ENCODE results near the gene BDH1. TPM values are rescaled to one million over a fixed set of nuclear protein-coding genes. Genes with fewer than 3 reads are reported as not detected.

BDH1 gene
- total RNA-seq, 2 donors from 2014 or later: 2.3 to 9.1 TPM

DNA sequence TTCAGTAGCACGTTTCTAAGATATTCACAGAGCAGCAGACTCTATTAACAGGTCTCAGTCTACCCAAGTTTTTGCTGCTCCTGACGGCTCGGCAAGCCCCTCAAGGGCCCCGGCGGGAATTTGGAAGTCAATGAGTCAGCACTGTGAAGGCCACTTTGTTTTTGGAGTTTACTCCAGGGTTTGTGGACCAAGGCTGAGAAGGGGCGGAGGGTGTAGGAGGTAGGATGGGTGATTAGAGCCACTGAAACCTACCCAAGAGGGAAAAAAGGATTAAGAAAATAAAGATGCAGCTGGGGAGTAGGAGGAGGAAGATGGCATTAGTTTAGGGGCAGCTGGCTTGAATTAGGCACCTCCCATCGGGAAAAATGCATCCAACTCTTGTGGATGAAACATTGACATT is 87.6 kb downstream of the BDH1 start:
- Histone ChIP-seq H3K27ac (no peak overlapping the region), H3K4me1 (peaks cover 41% of the 10 kb centered on the region), H3K4me3 (no peak overlapping the region), H3K27me3 (no peaks in the 10 kb centered on the region), H3K36me3 (replicated peaks in 1 of 2; ENCODE audit: insufficient read depth in 1 of 2, low read depth in 2 of 2) (no peaks in the 10 kb centered on the region), H3K9me3 (no peaks in the 10 kb centered on the region)
- intact Hi-C loops (cut with DNase I): no loop called here
- DNase-seq (no peak), ATAC-seq (no peak)
- TF ChIP-seq POLR2A (IDR thresholded peaks at IDR 0.05): no peak
- TF ChIP-seq, protein P1, sequence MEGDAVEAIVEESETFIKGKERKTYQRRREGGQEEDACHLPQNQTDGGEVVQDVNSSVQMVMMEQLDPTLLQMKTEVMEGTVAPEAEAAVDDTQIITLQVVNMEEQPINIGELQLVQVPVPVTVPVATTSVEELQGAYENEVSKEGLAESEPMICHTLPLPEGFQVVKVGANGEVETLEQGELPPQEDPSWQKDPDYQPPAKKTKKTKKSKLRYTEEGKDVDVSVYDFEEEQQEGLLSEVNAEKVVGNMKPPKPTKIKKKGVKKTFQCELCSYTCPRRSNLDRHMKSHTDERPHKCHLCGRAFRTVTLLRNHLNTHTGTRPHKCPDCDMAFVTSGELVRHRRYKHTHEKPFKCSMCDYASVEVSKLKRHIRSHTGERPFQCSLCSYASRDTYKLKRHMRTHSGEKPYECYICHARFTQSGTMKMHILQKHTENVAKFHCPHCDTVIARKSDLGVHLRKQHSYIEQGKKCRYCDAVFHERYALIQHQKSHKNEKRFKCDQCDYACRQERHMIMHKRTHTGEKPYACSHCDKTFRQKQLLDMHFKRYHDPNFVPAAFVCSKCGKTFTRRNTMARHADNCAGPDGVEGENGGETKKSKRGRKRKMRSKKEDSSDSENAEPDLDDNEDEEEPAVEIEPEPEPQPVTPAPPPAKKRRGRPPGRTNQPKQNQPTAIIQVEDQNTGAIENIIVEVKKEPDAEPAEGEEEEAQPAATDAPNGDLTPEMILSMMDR (IDR thresholded peaks at IDR 0.05): no peak
- WGBS, 2 donors: 93 to 94% methylated on average over 7 of the region's 7 CpGs

DNA sequence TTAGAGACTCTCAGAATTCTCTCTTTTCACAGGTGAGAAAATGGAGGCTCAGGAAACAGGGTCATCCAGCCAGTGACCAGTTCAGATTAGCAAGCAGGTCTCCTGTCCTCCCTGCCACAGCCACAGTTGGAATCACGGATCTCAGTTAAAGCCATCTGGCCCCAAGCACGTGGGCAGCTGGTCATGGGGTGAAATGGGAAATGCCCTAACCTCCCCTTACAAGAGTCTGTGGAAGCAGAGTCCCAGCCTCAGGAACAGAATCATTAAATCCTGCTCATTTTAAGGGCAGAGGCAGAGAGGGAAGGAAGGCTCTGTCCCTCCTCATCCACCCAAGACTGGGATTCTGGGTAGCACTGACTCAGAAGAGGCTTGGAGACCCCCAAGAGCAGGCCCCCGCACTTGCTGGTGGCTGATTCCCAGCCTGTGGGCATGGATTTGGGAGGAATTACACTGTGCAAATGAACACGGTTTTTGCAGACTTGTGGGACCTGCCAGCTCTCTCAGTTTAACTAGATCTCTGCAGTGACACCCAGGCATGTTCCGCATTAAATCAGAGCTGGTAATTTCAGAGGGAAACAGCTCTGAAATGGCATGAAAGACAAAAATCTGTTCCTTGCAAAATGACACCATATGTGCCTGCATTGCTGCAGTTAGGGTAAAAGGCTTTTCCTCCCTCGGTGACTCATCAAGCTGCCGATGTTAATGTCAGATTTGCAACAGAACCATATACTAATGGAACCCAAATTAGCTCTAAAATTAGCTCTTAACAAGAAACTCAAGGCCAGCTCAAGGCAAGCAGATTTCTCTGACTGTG is 89.0 kb downstream of the BDH1 start:
- H3K36me3 ChIP-seq (replicated peaks in 1 of 2; ENCODE audit: insufficient read depth in 1 of 2, low read depth in 2 of 2): no peaks in the 10 kb centered on the region
- intact Hi-C loops (cut with DNase I): no loop called here
- no peak for TF ChIP-seq POLR2A (IDR thresholded peaks at IDR 0.05)
- TF ChIP-seq, protein P1 (IDR thresholded peaks at IDR 0.05): no peak
- H3K9me3 ChIP-seq: no peaks in the 10 kb centered on the region
- 35 to 36% methylated on average over 7 of the region's 7 CpGs for WGBS, 2 donors
- no peaks in the 10 kb centered on the region for H3K27me3 ChIP-seq
- H3K27ac ChIP-seq: no peak overlapping the region
- ATAC-seq (no peak), DNase-seq (peak in 1 of 4 donors; percentile 15)
- H3K4me1 ChIP-seq: peaks cover 38% of the 10 kb centered on the region
- H3K4me3 ChIP-seq: no peak overlapping the region

DNA sequence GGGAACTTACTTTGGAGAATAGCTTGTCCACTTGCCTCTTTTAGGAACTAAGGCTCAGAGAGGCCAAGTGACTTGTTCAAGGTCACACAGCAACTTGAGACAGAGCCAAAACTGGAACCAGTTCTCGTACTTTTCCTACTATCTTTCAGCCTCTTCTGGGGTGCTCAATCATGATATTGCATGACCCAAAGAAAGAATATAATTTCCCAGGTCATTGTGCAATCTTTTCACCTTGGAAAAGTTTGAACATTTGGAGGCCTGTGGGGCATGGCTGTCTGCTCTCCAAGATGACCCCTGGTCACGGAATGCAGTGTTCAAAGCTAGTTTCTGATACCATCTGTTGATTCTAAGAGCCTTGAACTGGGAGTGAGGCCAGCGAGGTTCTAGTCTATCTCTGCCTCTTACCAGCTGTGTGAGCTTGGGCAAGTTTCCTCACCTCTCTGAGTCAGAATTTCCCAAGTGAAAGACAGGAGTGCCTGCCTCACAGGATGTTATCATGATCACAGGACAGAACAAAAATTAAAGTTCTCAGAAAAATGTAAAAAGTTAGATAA is 89.7 kb downstream of the BDH1 start:
- Histone ChIP-seq H3K27ac (no peak overlapping the region), H3K9me3 (no peaks in the 10 kb centered on the region), H3K36me3 (replicated peaks in 1 of 2; ENCODE audit: insufficient read depth in 1 of 2, low read depth in 2 of 2) (no peaks in the 10 kb centered on the region), H3K4me1 (peaks cover 31% of the 10 kb centered on the region), H3K4me3 (no peak overlapping the region), H3K27me3 (no peaks in the 10 kb centered on the region)
- WGBS, 2 donors: 31 to 35% methylated on average over 3 of the region's 3 CpGs
- intact Hi-C loops (cut with DNase I): no loop called here
- ATAC-seq (peak; percentile 49), DNase-seq (peak in 3 of 4 donors; percentile 34 to 66 (median 36))
- TF ChIP-seq POLR2A (IDR thresholded peaks at IDR 0.05): no peak
- TF ChIP-seq, protein P1 (IDR thresholded peaks at IDR 0.05): no peak

DNA sequence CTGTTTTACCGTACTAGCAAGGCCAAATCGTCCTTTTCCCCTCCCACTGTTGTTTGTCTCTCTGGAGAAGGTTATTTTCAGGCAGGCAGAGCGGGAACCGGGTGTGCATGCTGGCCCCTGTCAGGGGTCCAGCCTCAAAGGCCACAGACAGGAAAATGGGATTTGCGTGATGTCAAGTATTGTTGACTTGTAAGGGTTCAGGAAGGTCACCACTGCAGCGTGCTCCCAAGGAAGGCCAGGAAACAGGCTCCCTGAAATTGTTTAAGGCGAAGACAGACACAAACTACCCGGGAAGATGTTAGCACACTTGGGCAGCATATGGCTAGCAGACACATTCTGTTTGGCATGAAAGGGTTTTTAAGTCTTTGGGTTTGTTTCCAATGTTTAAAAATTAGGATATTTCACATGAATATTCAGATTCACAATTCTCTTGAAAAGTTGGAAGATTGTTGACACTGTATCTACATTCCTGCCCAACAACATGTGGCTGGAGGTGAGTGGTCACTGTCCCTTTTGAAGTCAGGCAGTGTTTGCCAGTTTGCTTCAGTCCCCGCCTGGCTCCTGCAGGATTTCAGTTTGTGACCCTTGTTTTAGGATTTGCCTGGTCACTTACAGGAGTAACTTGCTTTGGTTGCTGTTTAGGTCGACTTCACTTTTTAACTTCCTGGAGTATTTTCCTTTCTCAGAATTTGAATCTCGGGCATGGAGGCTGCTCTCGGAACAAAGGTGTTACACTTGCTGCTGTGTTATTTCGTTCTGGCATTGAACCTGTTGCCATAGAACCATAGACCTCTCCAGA is 90.4 kb downstream of the BDH1 start:
- 77 to 83% methylated on average over 13 of the region's 13 CpGs for WGBS, 2 donors
- Histone ChIP-seq H3K9me3 (no peaks in the 10 kb centered on the region), H3K4me1 (peaks cover 31% of the 10 kb centered on the region), H3K36me3 (replicated peaks in 1 of 2; ENCODE audit: insufficient read depth in 1 of 2, low read depth in 2 of 2) (no peaks in the 10 kb centered on the region), H3K4me3 (no peak overlapping the region), H3K27ac (no peak overlapping the region), H3K27me3 (no peaks in the 10 kb centered on the region)
- no peak for ATAC-seq
- DNase-seq: no peak
- intact Hi-C loops (cut with DNase I): no loop called here
- TF ChIP-seq, protein P1 (IDR thresholded peaks at IDR 0.05): no peak
- TF ChIP-seq POLR2A (IDR thresholded peaks at IDR 0.05): no peak
